OCI-LY7 (cell line): ENCODE results near the gene ATP6V0A1.

Experiments
- EZH2phosphoT487 ChIP-seq: fragments of 200-600 bp; sonication (generic); IDR thresholded peaks from 2 replicates; pipeline ENCODE4 v1.6.1; 2018; ENCODE audit warnings: low read depth, borderline replicate concordance, mild to moderate bottlenecking, mixed run types, antibody characterized with exemption, low read length, moderate library complexity, mixed read lengths
- TF ChIP-seq, protein P1 (sequence below): fragments of 200-600 bp; sonication (generic); conservative IDR thresholded peaks from 2 replicates; pipeline ENCODE4 v1.5.1; 2014; ENCODE audit warnings: mild to moderate bottlenecking, antibody characterized with exemption, low read length, moderate library complexity, mixed read lengths

DNA sequence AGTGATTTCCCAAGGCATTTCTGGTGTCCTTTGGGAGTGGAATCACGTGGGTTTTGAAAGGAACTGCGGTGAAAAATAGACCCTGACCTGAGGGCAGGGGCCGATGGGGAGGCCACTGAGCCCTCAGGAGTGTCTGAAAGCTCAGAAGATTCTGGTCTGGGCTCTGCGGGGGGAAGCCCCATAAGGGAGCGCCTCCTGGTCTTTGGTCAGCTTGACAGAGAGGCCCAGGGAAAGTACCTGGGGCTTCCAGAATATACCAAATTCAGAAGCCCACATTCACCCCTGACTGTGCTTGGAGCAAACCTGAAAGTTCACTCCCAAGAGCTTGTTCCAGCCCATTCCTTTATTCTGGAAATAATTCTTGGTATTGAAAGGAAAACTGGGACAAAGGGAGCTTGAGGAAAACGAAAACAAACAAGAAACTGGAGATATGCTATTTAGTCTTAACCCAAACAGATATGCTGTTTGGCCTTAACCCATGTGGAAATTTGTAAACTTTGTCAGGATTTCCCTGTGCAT, 54.1 kb downstream of the ATP6V0A1 start:
- TF ChIP-seq, protein P1, sequence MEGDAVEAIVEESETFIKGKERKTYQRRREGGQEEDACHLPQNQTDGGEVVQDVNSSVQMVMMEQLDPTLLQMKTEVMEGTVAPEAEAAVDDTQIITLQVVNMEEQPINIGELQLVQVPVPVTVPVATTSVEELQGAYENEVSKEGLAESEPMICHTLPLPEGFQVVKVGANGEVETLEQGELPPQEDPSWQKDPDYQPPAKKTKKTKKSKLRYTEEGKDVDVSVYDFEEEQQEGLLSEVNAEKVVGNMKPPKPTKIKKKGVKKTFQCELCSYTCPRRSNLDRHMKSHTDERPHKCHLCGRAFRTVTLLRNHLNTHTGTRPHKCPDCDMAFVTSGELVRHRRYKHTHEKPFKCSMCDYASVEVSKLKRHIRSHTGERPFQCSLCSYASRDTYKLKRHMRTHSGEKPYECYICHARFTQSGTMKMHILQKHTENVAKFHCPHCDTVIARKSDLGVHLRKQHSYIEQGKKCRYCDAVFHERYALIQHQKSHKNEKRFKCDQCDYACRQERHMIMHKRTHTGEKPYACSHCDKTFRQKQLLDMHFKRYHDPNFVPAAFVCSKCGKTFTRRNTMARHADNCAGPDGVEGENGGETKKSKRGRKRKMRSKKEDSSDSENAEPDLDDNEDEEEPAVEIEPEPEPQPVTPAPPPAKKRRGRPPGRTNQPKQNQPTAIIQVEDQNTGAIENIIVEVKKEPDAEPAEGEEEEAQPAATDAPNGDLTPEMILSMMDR = no peak
- TF ChIP-seq EZH2phosphoT487 = no peak
